GM18508 (cell line): ENCODE results near the gene STK38L.

Source experiments
- ATAC-seq: cut with Tn5 transposase; IDR thresholded peaks from one replicate; pipeline ENCODE4 v1.9.1; 2021; ENCODE audit warnings: moderate number of reproducible peaks; ENCODE audit not compliant: insufficient read depth, unreplicated experiment

The STK38L gene

GRCh38 chr12:27338473-27338872 is 94.4 kb downstream of the STK38L start:
- no peak for ATAC-seq

- no peak for ATAC-seq
Measured at GRCh38 chr12:27340971-27341370, 96.9 kb downstream of the STK38L start.

- ATAC-seq = no peak
Measured at GRCh38 chr12:27342536-27342935, 98.5 kb downstream of the STK38L start.

GRCh38 chr12:27343255-27344000 is 99.3 kb downstream of the STK38L start:
- no peak for ATAC-seq

- no peak for ATAC-seq
Measured at GRCh38 chr12:27344246-27344645, 100.2 kb downstream of the STK38L start.

- ATAC-seq = no peak
Measured at GRCh38 chr12:27344760-27345159, 100.7 kb downstream of the STK38L start.

- ATAC-seq = no peak
Measured at GRCh38 chr12:27345376-27345775, 101.3 kb downstream of the STK38L start.

GRCh38 chr12:27347779-27348178 is 103.7 kb downstream of the STK38L start:
- ATAC-seq = no peak

- ATAC-seq = no peak
Measured at GRCh38 chr12:27351476-27351875, 107.4 kb downstream of the STK38L start.

GRCh38 chr12:27355486-27355885 is 111.4 kb downstream of the STK38L start:
- no peak for ATAC-seq

- ATAC-seq = no peak
Measured at GRCh38 chr12:27355979-27356378, 111.9 kb downstream of the STK38L start.

- no peak for ATAC-seq
Measured at GRCh38 chr12:27359578-27360340, 115.7 kb downstream of the STK38L start.

- ATAC-seq = no peak
Measured at GRCh38 chr12:27361372-27361771, 117.3 kb downstream of the STK38L start.

GRCh38 chr12:27366621-27367020 is 122.5 kb downstream of the STK38L start:
- ATAC-seq = no peak

GRCh38 chr12:27367078-27367477 is 123.0 kb downstream of the STK38L start:
- no peak for ATAC-seq
